ENCODE measurements around the gene LTBP2.

The LTBP2 gene

DNA sequence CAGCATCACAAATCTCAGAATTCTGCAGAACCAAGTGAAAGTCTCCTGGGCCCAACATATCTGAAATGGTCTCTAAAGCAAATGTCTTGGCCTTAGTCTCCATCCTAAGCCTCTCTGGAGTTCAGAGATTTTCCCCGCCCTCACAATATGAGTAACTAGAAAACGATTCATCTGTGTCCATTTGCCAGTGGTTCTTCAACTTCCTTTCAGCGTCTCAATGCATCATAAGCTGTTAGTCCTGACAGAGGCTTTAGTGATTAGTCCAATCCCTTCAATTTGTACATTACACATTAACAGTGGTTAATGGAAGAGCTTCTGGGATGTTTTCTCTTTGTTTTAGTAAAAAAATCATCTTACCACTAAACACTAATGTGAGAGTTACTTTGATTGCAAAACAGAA lies 136.4 kb downstream of the LTBP2 start:
- H3K4me3 ChIP-seq (ENCODE audit: insufficient read depth, low read depth, low read length), result no peak overlapping the region
- peaks cover 20% of the 10 kb centered on the region for H3K4me1 ChIP-seq (ENCODE audit: control insufficient read depth, insufficient read depth, low read length)
- H3K36me3 ChIP-seq (ENCODE audit: control insufficient read depth, insufficient read depth, low read length), result peaks cover 6% of the 10 kb centered on the region
- no peaks in the 10 kb centered on the region for H3K27me3 ChIP-seq (ENCODE audit: control insufficient read depth, insufficient read depth, low read length, poor library complexity, severe bottlenecking)
- 95 to 98% methylated on average over 3 of the region's 3 CpGs for WGBS, 2 experiments
- H3K9me3 ChIP-seq (ENCODE audit: control insufficient read depth, low read length), result no peaks in the 10 kb centered on the region
- no peak overlapping the region for H3K27ac ChIP-seq (ENCODE audit: insufficient read depth, low read depth, low read length, poor library complexity, severe bottlenecking)

GRCh38 chr14:74474376-74474775 lies 137.7 kb downstream of the LTBP2 start:
- no peak overlapping the region for H3K4me3 ChIP-seq (ENCODE audit: insufficient read depth, low read depth, low read length)
- no peaks in the 10 kb centered on the region for H3K36me3 ChIP-seq (ENCODE audit: control insufficient read depth, insufficient read depth, low read length)
- no peaks in the 10 kb centered on the region for H3K27me3 ChIP-seq (ENCODE audit: control insufficient read depth, insufficient read depth, low read length, poor library complexity, severe bottlenecking)
- no peaks in the 10 kb centered on the region for H3K9me3 ChIP-seq (ENCODE audit: control insufficient read depth, low read length)
- no peak overlapping the region for H3K27ac ChIP-seq (ENCODE audit: insufficient read depth, low read depth, low read length, poor library complexity, severe bottlenecking)
- H3K4me1 ChIP-seq (ENCODE audit: control insufficient read depth, insufficient read depth, low read length), result peaks cover 20% of the 10 kb centered on the region
- WGBS, 2 experiments, result 86 to 95% methylated on average over 2 of the region's 2 CpGs

DNA sequence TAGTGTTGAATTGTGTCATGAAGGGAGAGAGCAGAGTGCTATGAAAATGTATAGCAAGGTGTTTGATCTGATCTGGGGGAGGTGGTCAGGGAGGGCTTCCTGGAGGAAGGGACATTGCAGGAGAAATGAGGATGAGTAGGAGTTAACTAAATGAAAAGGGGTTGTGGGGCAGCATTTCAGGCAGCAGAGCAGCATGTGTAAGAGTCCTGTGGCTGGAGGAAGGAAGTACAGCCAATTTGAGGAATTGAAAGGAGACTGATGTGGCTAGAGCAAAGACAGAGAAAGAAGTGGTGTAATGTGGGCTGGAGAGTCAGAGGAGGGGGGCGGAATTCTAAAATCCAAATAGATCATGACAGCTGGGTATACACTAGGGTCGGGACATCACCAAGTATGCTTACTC lies 139.4 kb downstream of the LTBP2 start:
- Histone ChIP-seq H3K4me3 (ENCODE audit: insufficient read depth, low read depth, low read length) (no peak overlapping the region), H3K27me3 (ENCODE audit: control insufficient read depth, insufficient read depth, low read length, poor library complexity, severe bottlenecking) (no peaks in the 10 kb centered on the region), H3K36me3 (ENCODE audit: control insufficient read depth, insufficient read depth, low read length) (no peaks in the 10 kb centered on the region), H3K27ac (ENCODE audit: insufficient read depth, low read depth, low read length, poor library complexity, severe bottlenecking) (no peak overlapping the region), H3K4me1 (ENCODE audit: control insufficient read depth, insufficient read depth, low read length) (peaks cover 13% of the 10 kb centered on the region), H3K9me3 (ENCODE audit: control insufficient read depth, low read length) (no peaks in the 10 kb centered on the region)
- 91 to 96% methylated on average over 2 of the region's 2 CpGs for WGBS, 2 experiments

GRCh38 chr14:74469548-74470518 lies 142.2 kb downstream of the LTBP2 start:
- Histone ChIP-seq H3K27me3 (ENCODE audit: control insufficient read depth, insufficient read depth, low read length, poor library complexity, severe bottlenecking) (no peaks in the 10 kb centered on the region), H3K4me1 (ENCODE audit: control insufficient read depth, insufficient read depth, low read length) (no peaks in the 10 kb centered on the region), H3K4me3 (ENCODE audit: insufficient read depth, low read depth, low read length) (no peak overlapping the region), H3K27ac (ENCODE audit: insufficient read depth, low read depth, low read length, poor library complexity, severe bottlenecking) (no peak overlapping the region), H3K9me3 (ENCODE audit: control insufficient read depth, low read length) (no peaks in the 10 kb centered on the region), H3K36me3 (ENCODE audit: control insufficient read depth, insufficient read depth, low read length) (no peaks in the 10 kb centered on the region)
- WGBS, 2 experiments, result 95 to 97% methylated on average over 7 of the region's 7 CpGs

GRCh38 chr14:74468513-74468912 lies 143.5 kb downstream of the LTBP2 start:
- H3K4me1 ChIP-seq (ENCODE audit: control insufficient read depth, insufficient read depth, low read length), result no peaks in the 10 kb centered on the region
- no peaks in the 10 kb centered on the region for H3K9me3 ChIP-seq (ENCODE audit: control insufficient read depth, low read length)
- no peaks in the 10 kb centered on the region for H3K27me3 ChIP-seq (ENCODE audit: control insufficient read depth, insufficient read depth, low read length, poor library complexity, severe bottlenecking)
- WGBS, 2 experiments, result 89 to 95% methylated on average over 3 of the region's 3 CpGs
- no peak overlapping the region for H3K27ac ChIP-seq (ENCODE audit: insufficient read depth, low read depth, low read length, poor library complexity, severe bottlenecking)
- H3K4me3 ChIP-seq (ENCODE audit: insufficient read depth, low read depth, low read length), result no peak overlapping the region
- H3K36me3 ChIP-seq (ENCODE audit: control insufficient read depth, insufficient read depth, low read length), result no peaks in the 10 kb centered on the region

GRCh38 chr14:74465335-74465734 lies 146.7 kb downstream of the LTBP2 start:
- WGBS, 2 experiments, result 89 to 94% methylated on average over 2 of the region's 2 CpGs
- H3K4me3 ChIP-seq (ENCODE audit: insufficient read depth, low read depth, low read length), result no peak overlapping the region
- no peaks in the 10 kb centered on the region for H3K36me3 ChIP-seq (ENCODE audit: control insufficient read depth, insufficient read depth, low read length)
- no peak overlapping the region for H3K27ac ChIP-seq (ENCODE audit: insufficient read depth, low read depth, low read length, poor library complexity, severe bottlenecking)
- no peaks in the 10 kb centered on the region for H3K4me1 ChIP-seq (ENCODE audit: control insufficient read depth, insufficient read depth, low read length)
- H3K9me3 ChIP-seq (ENCODE audit: control insufficient read depth, low read length), result no peaks in the 10 kb centered on the region
- no peaks in the 10 kb centered on the region for H3K27me3 ChIP-seq (ENCODE audit: control insufficient read depth, insufficient read depth, low read length, poor library complexity, severe bottlenecking)

DNA sequence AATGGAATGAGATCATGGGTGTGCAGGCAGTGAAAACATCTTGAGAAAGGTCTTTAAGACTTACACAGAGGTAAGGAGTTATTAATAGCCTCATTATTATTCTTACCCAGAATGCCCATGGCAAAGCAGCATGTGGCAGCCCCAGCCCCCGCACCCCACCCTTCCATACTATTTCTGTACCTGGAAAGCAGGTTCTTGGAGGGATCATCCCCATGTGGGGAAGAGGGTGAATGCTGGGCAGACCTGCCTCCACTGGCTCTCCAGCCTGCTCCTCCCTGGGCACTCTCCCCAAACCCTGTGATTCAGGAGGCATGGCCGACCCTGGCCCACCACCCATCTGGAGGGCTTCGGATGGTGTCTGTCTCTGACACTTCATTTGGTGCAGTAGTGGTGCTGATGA lies 147.3 kb downstream of the LTBP2 start:
- WGBS, 2 experiments, result 96 to 97% methylated on average over 3 of the region's 3 CpGs
- Histone ChIP-seq H3K4me1 (ENCODE audit: control insufficient read depth, insufficient read depth, low read length) (no peaks in the 10 kb centered on the region), H3K27ac (ENCODE audit: insufficient read depth, low read depth, low read length, poor library complexity, severe bottlenecking) (no peak overlapping the region), H3K27me3 (ENCODE audit: control insufficient read depth, insufficient read depth, low read length, poor library complexity, severe bottlenecking) (no peaks in the 10 kb centered on the region), H3K4me3 (ENCODE audit: insufficient read depth, low read depth, low read length) (no peak overlapping the region), H3K9me3 (ENCODE audit: control insufficient read depth, low read length) (no peaks in the 10 kb centered on the region), H3K36me3 (ENCODE audit: control insufficient read depth, insufficient read depth, low read length) (no peaks in the 10 kb centered on the region)

DNA sequence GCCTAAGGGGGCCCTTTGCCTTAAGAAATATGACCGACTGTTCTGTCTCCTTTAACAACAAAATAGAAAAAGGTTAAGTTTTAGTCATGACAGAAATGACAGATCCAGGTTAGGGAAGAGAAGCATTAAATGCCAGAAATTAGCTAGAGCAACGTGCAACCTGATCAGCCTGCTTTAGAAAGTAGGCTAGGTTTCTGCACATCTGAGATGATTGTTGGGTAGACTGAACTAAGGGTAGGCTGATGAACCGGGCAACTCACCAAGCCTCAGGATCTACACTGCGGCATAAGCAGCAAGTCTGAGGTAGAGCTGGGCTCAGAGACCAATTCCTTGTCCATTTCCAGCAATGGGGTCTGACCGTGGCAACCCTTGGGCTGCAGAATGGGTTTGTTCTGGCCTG lies 148.3 kb downstream of the LTBP2 start:
- H3K4me1 ChIP-seq (ENCODE audit: control insufficient read depth, insufficient read depth, low read length), result no peaks in the 10 kb centered on the region

GRCh38 chr14:74462993-74463392 lies 149.0 kb downstream of the LTBP2 start:
- H3K27ac ChIP-seq (ENCODE audit: insufficient read depth, low read depth, low read length, poor library complexity, severe bottlenecking), result no peak overlapping the region
- no peaks in the 10 kb centered on the region for H3K4me1 ChIP-seq (ENCODE audit: control insufficient read depth, insufficient read depth, low read length)
- WGBS, 2 experiments, result 92 to 97% methylated on average over 3 of the region's 3 CpGs
- no peaks in the 10 kb centered on the region for H3K27me3 ChIP-seq (ENCODE audit: control insufficient read depth, insufficient read depth, low read length, poor library complexity, severe bottlenecking)
- no peak overlapping the region for H3K4me3 ChIP-seq (ENCODE audit: insufficient read depth, low read depth, low read length)
- no peaks in the 10 kb centered on the region for H3K36me3 ChIP-seq (ENCODE audit: control insufficient read depth, insufficient read depth, low read length)
- no peaks in the 10 kb centered on the region for H3K9me3 ChIP-seq (ENCODE audit: control insufficient read depth, low read length)

More for the DNA sequence above, 148.3 kb downstream of the LTBP2 start:
- no peaks in the 10 kb centered on the region for H3K9me3 ChIP-seq (ENCODE audit: control insufficient read depth, low read length)
- no peaks in the 10 kb centered on the region for H3K27me3 ChIP-seq (ENCODE audit: control insufficient read depth, insufficient read depth, low read length, poor library complexity, severe bottlenecking)
- no peaks in the 10 kb centered on the region for H3K36me3 ChIP-seq (ENCODE audit: control insufficient read depth, insufficient read depth, low read length)
- no peak overlapping the region for H3K4me3 ChIP-seq (ENCODE audit: insufficient read depth, low read depth, low read length)
- no peak overlapping the region for H3K27ac ChIP-seq (ENCODE audit: insufficient read depth, low read depth, low read length, poor library complexity, severe bottlenecking)
- WGBS, 2 experiments, result 92 to 96% methylated on average over 5 of the region's 5 CpGs

GRCh38 chr14:74459976-74460375 lies 152.1 kb downstream of the LTBP2 start:
- no peaks in the 10 kb centered on the region for H3K36me3 ChIP-seq (ENCODE audit: control insufficient read depth, insufficient read depth, low read length)
- H3K27me3 ChIP-seq (ENCODE audit: control insufficient read depth, insufficient read depth, low read length, poor library complexity, severe bottlenecking), result no peaks in the 10 kb centered on the region
- H3K27ac ChIP-seq (ENCODE audit: insufficient read depth, low read depth, low read length, poor library complexity, severe bottlenecking), result no peak overlapping the region
- H3K9me3 ChIP-seq (ENCODE audit: control insufficient read depth, low read length), result no peaks in the 10 kb centered on the region
- no peak overlapping the region for H3K4me3 ChIP-seq (ENCODE audit: insufficient read depth, low read depth, low read length)
- 95 to 96% methylated on average over 6 of the region's 6 CpGs for WGBS, 2 experiments
- H3K4me1 ChIP-seq (ENCODE audit: control insufficient read depth, insufficient read depth, low read length), result peaks cover 8% of the 10 kb centered on the region

All from ectodermal cell (in vitro differentiated cells).